HepG2 (cell line): ENCODE data around the gene ACSL6. TPM values are rescaled to one million over a fixed set of nuclear protein-coding genes. Genes with fewer than 3 reads are reported as not detected.

ENCODE experiments used
- ATF4 ChIP-seq, 2 experiments: fragments of 450-650 bp in 1 of 2; sonication (generic) in 1 of 2; formaldehyde crosslinking; IDR thresholded peaks; 2 replicates each; pipeline versions ENCODE4 v1.5.0 to v1.8.0; 2020 to 2022; ENCODE audit warnings: mild to moderate bottlenecking in 1 of 2, missing genetic modification reagents in 1 of 2
- GRHL1 ChIP-seq: sonication (generic); formaldehyde crosslinking; conservative IDR thresholded peaks from 2 replicates; pipeline ENCODE4 v1.8.0; 2022; ENCODE audit warnings: missing genetic modification reagents
- NCOA1 ChIP-seq: sonication (generic); formaldehyde crosslinking; IDR thresholded peaks from 2 replicates; pipeline ENCODE4 v1.9.0; 2021; ENCODE audit warnings: missing genetic modification reagents
- REPIN1 ChIP-seq: sonication (generic); formaldehyde crosslinking; IDR thresholded peaks from 2 replicates; pipeline ENCODE4 v1.8.0; 2022; ENCODE audit warnings: missing genetic modification reagents, low read depth, mild to moderate bottlenecking, borderline replicate concordance
- RNF2 ChIP-seq: fragments of 450-650 bp; conservative IDR thresholded peaks from 2 replicates; pipeline ENCODE4 v1.6.1; 2016; ENCODE audit warnings: low read depth
- SAP130 ChIP-seq: IDR thresholded peaks from 2 replicates; pipeline ENCODE4 v1.6.1; 2016; ENCODE audit warnings: low read depth
- SKI ChIP-seq: fragments of 450-650 bp; IDR thresholded peaks from one replicate; pipeline ENCODE4 v1.6.1; 2018; ENCODE audit warnings: mild to moderate bottlenecking; ENCODE audit not compliant: partially characterized antibody
- YEATS4 ChIP-seq: sonication (generic); formaldehyde crosslinking; IDR thresholded peaks from 2 replicates; pipeline ENCODE4 v1.4.0; 2020; ENCODE audit warnings: missing genetic modification reagents, borderline replicate concordance
- ZBTB39 ChIP-seq: sonication (generic); formaldehyde crosslinking; IDR thresholded peaks from 2 replicates; pipeline ENCODE4 v1.5.0; 2020; ENCODE audit warnings: missing genetic modification reagents
- ZBTB4 ChIP-seq: sonication (generic); formaldehyde crosslinking; IDR thresholded peaks from 2 replicates; pipeline ENCODE4 v1.4.0; 2020; ENCODE audit warnings: missing genetic modification reagents, mild to moderate bottlenecking, borderline replicate concordance
- ZFP90 ChIP-seq: sonication (generic); formaldehyde crosslinking; IDR thresholded peaks from 2 replicates; pipeline ENCODE4 v1.8.0; 2022; ENCODE audit warnings: missing genetic modification reagents, mild to moderate bottlenecking, inconsistent platforms, borderline replicate concordance
- ZFX ChIP-seq: sonication (generic); formaldehyde crosslinking; IDR thresholded peaks from 2 replicates; pipeline ENCODE4 v1.4.0; 2020; ENCODE audit warnings: mild to moderate bottlenecking, low read depth, missing genetic modification reagents, moderate library complexity
- ZNF441 ChIP-seq: sonication (generic); formaldehyde crosslinking; IDR thresholded peaks from 2 replicates; pipeline ENCODE4 v1.7.0; 2021; ENCODE audit warnings: missing genetic modification reagents, borderline replicate concordance
- ZNF547 ChIP-seq: sonication (generic); formaldehyde crosslinking; IDR thresholded peaks from 2 replicates; pipeline ENCODE4 v1.5.1; 2020; ENCODE audit warnings: mild to moderate bottlenecking, missing genetic modification reagents
- ZNF598 ChIP-seq: sonication (generic); formaldehyde crosslinking; IDR thresholded peaks from 2 replicates; pipeline ENCODE4 v1.5.1; 2020; ENCODE audit warnings: mild to moderate bottlenecking, missing genetic modification reagents, borderline replicate concordance
- ZNF709 ChIP-seq: sonication (generic); formaldehyde crosslinking; IDR thresholded peaks from 2 replicates; pipeline ENCODE4 v1.5.0; 2020; ENCODE audit warnings: mild to moderate bottlenecking, missing genetic modification reagents
- ZNF740 ChIP-seq: sonication (generic); formaldehyde crosslinking; IDR thresholded peaks from 2 replicates; pipeline ENCODE4 v1.4.0; 2020; ENCODE audit warnings: missing genetic modification reagents
- polyA plus RNA-seq, 8 experiments: library from polyadenylated mRNA; depleted of rRNA in 3 of 8; stranded (reverse) in 7 of 8; unstranded in 1 of 8; fragments of >200 nt; fragmentation: Illumina TruSeq in 4 of 8; extraction: Trizol in 4 of 8; gene quantifications; 2 replicates each; pipeline versions ENCODE4 v1.2.1 to v1.2.3, GENCODE V29; 2011 to 2016; ENCODE audit warnings: low read depth in 4 of 8, missing spikeins in 1 of 8, mixed read lengths in 1 of 8; ENCODE audit not compliant: insufficient read depth in 1 of 8
- total RNA-seq, 5 experiments: library from RNA; depleted of rRNA; stranded (reverse); fragments of >200 nt; fragmentation: Illumina TruSeq; extraction: Trizol; gene quantifications; 2 replicates each; pipeline ENCODE4 v1.2.3, GENCODE V29; 2016; ENCODE audit warnings: low read depth in 1 of 5

ACSL6 gene
- total and polyA plus RNA-seq, 2 of the 13 experiments (the other 11 are each of a cell fraction or from before 2014, with no cell fraction given): 3.7 to 3.8 TPM

GRCh38 chr5:131999441-132000240 lies 11.8 kb downstream of the ACSL6 start (continued):
- TF ChIP-seq ZFP90 (CRISPR knock-in tag) (no peak), GRHL1 (CRISPR knock-in tag) (no peak), YEATS4 (no peak), NCOA1 (CRISPR knock-in tag) (0 out of 2 replicates have a peak, but pooled peaks have one; percentile 46), ZNF598 (no peak), REPIN1 (no peak), ZBTB4 (CRISPR knock-in tag) (no peak), ZBTB39 (CRISPR knock-in tag) (0 out of 2 replicates have a peak, but pooled peaks have one; percentile 35), ZNF547 (CRISPR knock-in tag) (no peak), ZNF740 (CRISPR knock-in tag) (no peak), ATF4 (CRISPR knock-in tag; IDR thresholded peaks at IDR 0.05) (no peak), SKI (no peak), ZNF709 (CRISPR knock-in tag) (no peak), SAP130 (CRISPR knock-in tag) (no peak), ZNF441 (CRISPR knock-in tag) (no peak), RNF2 (no peak), ZFX (CRISPR knock-in tag) (0 out of 2 replicates have a peak, but pooled peaks have one; percentile 37)
